ENCODE results near the gene BIRC2.

BIRC2 gene

DNA sequence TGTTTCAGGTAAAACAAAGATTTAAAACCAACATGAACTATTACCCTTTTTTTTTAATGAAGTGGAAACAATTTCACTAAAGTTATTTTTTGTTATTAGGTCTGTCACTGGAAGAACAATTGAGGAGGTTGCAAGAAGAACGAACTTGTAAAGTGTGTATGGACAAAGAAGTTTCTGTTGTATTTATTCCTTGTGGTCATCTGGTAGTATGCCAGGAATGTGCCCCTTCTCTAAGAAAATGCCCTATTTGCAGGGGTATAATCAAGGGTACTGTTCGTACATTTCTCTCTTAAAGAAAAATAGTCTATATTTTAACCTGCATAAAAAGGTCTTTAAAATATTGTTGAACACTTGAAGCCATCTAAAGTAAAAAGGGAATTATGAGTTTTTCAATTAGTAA lies 30.9 kb downstream of the BIRC2 start:
- DNase-seq, result no peak

GRCh38 chr11:102378818-102379217 lies 31.8 kb downstream of the BIRC2 start:
- no peak for DNase-seq

- DNase-seq, result no peak
These were observed 35.4 kb downstream of the BIRC2 start for GRCh38 chr11:102382384-102382783.

- DNase-seq, result no peak
These were observed 36.8 kb downstream of the BIRC2 start for GRCh38 chr11:102383839-102384238.

DNA sequence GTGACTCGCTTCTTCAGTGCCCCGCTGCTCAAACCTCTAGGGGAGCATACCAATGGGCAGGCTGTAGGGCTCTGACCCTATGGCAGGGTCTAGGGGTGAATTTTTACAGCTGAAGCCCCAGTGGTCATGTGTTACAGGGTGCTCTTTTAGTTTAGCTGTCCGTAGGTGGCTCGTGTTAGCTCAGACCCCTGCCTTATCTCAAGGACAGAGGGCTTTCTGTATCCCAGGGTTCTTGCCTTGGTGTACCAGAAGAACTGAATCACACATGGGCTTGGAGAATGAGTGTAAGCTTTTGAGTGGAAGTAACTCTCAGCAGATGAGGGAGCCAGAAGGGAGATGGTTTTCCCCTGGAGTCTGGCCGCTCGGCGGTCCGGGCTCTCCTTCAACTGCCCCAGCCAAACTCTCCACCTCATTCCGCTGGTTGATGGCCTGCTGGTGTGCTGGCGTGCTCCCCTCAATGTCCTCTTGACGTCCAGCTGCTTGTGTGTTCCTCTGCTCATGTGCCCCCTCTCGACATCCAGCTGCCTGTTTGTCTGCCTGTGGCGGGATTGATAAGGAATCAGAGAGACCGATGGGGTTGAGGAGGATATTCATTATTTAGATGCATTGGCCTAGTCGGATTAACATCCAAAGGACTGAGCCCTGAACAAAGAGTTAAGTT lies 37.5 kb downstream of the BIRC2 start:
- no peak for DNase-seq

- peak; percentile 61 for DNase-seq
These were observed 38.3 kb downstream of the BIRC2 start for GRCh38 chr11:102385085-102386007.

DNA sequence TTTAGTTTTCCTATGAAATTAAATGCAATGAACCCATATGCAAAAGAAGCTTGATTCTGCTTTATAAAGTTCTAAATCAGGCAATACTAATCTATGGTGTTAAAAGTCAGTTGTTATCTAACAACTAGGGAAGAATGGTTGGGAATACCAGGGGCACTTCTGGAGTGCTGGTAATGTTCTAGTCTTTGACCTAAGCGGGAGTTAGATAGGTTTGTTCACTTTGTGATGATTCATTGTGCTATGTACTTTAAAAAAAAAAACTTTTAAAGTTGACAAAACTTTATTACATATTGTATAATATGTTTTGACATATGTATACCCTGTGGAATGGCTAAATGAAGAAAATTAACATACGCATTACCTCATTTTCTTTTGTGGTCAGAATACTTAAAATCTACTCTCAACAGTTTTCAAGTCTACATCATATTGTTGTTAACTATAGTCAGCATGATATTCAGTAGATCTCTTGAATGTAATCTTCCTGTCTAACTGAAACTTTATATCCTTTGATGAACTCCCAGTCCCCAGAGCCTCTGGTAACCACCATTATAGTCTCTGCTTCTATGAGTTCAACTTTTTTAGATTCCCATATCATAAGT lies 39.2 kb downstream of the BIRC2 start:
- no peak for DNase-seq

DNA sequence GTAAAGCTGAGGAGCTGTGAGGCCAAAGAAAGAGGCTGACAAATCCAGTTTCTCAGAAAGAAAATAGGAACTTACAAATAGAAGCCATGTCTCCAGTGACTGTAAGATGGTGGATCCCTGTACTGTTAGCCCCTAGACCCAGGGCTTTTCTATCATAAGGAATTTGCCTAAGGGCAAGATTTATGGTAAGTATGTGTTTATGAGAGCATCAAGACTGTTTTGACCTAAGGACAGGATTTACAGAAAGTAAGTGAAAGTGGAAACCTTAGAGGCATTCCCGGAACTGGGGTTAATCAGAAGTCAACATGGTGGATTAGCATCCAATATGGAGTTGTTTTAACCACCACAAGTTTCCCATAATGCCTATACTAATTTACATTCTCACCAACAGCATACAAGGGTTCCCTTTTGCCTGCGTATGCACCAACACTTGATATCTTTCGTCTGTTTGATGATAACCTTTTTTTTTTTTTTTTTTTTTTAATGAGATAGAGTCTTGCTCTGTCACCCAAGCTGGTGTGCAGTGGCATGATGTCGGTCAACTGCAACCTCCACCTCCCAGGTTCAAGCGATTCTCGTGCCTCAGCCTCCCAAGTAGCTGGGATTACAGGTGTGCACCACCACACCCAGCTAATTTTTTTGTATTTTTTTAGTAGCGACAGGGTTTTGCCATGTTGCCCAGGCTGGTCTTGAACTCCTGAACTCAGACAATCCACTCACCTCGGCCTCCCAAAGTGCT lies 40.2 kb downstream of the BIRC2 start:
- DNase-seq, result no peak

GRCh38 chr11:102389253-102389652 lies 42.2 kb downstream of the BIRC2 start:
- DNase-seq, result no peak

GRCh38 chr11:102390667-102391465 lies 43.9 kb downstream of the BIRC2 start:
- peak; percentile 62 for DNase-seq

- no peak for DNase-seq
These were observed 44.7 kb downstream of the BIRC2 start for GRCh38 chr11:102391549-102392237.

- no peak for DNase-seq
These were observed 46.3 kb downstream of the BIRC2 start for GRCh38 chr11:102393272-102393730.

DNA sequence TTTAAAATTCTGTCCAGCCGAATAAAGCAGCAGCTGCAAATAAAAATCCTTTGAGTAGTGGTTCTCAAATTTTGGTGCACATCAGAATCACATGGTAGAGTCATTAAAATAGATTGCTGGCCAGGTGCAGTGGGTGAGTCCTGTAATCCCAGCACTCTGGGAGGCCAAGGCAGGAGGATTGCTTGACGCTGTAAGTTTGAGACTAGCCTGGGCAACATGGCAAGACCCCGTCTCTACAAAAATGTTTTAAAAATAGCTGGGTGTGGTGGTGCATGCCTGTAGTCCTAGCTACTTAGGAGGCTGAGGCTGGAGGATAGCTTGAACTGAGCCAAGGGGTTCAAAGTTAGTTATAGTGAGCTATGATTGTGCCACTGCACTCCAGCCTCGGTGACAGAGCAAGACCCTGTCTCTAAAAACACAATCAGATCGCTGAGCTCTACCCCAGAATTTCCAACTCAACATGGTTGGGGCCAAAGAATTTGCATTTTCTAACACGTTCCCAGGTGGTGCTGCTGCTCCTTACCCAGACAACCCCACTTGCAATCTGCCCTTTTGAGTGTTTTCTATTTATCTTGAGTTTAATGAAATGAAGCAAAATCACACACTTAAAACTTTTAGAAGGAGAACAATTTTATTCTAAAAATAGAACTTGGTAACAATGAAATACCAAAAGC lies 48.8 kb downstream of the BIRC2 start:
- DNase-seq, result no peak

DNA sequence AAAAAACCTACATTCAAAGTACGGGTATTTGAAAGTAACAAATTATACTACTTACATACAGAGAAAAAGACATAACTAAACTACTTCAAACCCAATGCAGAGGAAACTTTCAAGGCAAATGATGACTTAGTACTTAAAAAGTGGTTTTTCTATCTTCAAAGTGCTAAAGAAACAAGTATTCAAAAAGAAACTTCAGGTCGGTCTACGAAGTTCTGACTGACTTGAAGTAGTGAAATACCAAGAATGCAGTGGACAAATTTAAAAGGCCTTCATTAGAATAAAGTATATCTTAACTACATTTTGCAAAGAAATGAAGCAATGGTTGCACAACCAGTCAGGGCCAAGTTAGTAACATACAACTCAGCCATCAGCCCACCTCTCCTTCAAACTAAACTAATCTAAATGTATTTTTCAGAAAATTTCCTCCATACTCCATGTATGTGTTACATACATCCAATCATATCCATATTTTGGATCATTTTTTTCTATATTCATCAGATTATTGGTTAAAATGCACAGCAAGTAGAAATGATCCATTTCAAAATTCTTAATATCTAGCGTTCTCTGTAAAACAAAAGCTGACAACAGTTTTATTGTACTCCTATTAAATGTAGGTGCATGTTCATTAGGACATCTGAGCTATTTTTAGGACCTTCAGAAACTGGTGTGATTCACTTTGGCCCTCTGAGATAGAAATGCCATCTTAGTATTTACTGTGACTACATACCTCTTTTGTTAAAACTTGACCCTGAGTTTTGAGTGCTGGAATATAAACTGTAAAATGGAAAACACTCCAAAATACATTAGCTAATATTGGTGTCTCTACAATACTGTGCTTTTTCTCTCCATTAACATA lies 49.9 kb downstream of the BIRC2 start:
- no peak for DNase-seq

GRCh38 chr11:102398297-102398696 lies 51.3 kb downstream of the BIRC2 start:
- no peak for DNase-seq

- no peak for DNase-seq
These were observed 52.2 kb downstream of the BIRC2 start for GRCh38 chr11:102399189-102399588.

DNA sequence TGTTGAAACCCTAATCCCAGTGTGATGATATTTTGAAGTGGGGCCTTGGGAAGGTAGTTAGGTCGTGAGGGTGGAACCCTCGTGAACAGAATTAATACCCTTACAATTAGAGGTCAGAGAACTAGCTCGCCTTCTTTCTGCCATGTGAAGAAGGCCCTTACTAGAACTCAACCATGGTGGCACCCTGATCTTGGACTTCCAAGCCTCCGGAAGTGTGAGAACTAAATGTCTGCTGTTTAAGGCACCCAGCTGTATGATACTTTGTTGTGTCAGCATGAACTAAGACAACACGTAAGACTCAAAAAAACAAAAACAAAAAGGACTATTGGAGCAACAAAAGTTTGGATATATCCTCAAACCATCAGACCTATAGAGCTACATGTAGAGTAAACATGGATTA lies 53.6 kb downstream of the BIRC2 start:
- no peak for DNase-seq

DNA sequence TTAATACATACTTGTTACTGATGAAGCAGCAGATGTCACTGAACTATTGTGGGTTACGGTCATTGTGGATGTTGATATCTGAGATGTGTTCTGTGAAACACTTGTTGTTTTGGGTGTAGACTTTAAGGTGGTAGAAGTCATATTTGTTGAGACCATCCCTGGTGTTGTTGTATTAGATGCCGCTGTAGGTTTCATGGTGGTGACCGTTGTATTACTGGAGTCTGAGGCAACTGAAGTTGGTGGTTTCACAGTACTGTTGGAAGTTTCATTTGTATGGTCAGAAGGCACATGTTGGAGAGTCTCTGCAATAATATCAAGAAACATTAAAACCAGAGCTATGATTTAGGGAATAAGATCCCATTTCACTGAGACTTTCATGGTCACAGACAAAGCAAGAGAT lies 54.9 kb downstream of the BIRC2 start:
- no peak for DNase-seq

DNA sequence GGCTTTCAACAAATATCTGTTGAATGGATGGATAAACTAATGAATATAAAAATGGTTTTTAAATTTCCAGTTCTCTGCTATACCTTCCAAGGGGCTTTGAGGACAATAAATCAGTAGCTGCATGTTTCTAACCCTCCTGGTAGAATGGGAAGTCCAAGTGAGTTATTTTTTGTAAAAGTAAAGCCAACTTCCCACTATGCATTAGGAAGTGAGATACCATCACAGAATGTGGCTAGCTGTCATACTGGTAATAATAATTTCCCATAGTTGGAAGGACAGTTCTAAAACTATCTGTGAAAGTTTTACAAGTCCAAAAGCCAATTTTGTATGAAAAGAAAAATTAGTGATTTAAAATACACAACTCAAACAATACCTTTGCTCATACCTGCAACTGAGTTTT lies 55.5 kb downstream of the BIRC2 start:
- peak; percentile 53 for DNase-seq

- no peak for DNase-seq
These were observed 58.5 kb downstream of the BIRC2 start for GRCh38 chr11:102405501-102405900.
